Spleen (tissue), 11 donors: ENCODE measurements around the gene TMED6. TPM values are rescaled to one million over a fixed set of nuclear protein-coding genes. Genes with fewer than 3 reads are reported as not detected.

Experiments used
- DNase-seq: peaks from one replicate; pipeline ENCODE4 v3.0.0-alpha.2; 2020
- H3K27ac ChIP-seq, 8 donors: fragments of 200-600 bp; sonication (generic) in 7 of 8; 1 replicate in 4 of 8; 2 replicates in 4 of 8; pipeline versions ENCODE4 v1.5.0 to v1.8.0; 2016 to 2021; ENCODE audit warnings: inconsistent platforms in 4 of 8, mild to moderate bottlenecking in 4 of 8, moderate library complexity in 1 of 8
- H3K27me3 ChIP-seq, 7 donors: fragments of 200-600 bp; sonication (generic) in 6 of 7; replicated peaks in 1 of 7; 1 replicate in 4 of 7; 2 replicates in 3 of 7; pipeline versions ENCODE4 v1.5.0 to v1.8.0; 2016 to 2021; ENCODE audit warnings: inconsistent platforms in 3 of 7, mild to moderate bottlenecking in 1 of 7
- H3K36me3 ChIP-seq, 6 donors: fragments of 200-600 bp; sonication (generic) in 5 of 6; 1 replicate in 4 of 6; 2 replicates in 2 of 6; pipeline versions ENCODE4 v1.5.0 to v1.8.0; 2016 to 2021; ENCODE audit warnings: inconsistent platforms in 2 of 6
- H3K4me1 ChIP-seq, 6 donors: fragments of 200-600 bp; sonication (generic) in 5 of 6; 1 replicate in 3 of 6; 2 replicates in 3 of 6; pipeline versions ENCODE4 v1.5.0 to v1.8.0; 2016 to 2021; ENCODE audit warnings: inconsistent platforms in 3 of 6
- H3K4me3 ChIP-seq, 8 donors: fragments of 200-600 bp; sonication (generic) in 7 of 8; 1 replicate in 4 of 8; 2 replicates in 4 of 8; pipeline versions ENCODE4 v1.5.0 to v1.8.0; 2016 to 2021; ENCODE audit warnings: inconsistent platforms in 4 of 8, mild to moderate bottlenecking in 4 of 8, moderate library complexity in 2 of 8
- H3K9me3 ChIP-seq, 8 donors: fragments of 200-600 bp; sonication (generic) in 7 of 8; 1 replicate in 4 of 8; 2 replicates in 4 of 8; pipeline versions ENCODE4 v1.5.0 to v1.8.0; 2016 to 2021; ENCODE audit warnings: inconsistent platforms in 4 of 8
- CTCF ChIP-seq, 11 experiments: fragments of 200-600 bp in 7 of 11; fragments of 450-650 bp in 4 of 11; sonication (generic) in 4 of 11; IDR thresholded peaks in 8 of 11; conservative IDR thresholded peaks in 3 of 11; 1 replicate in 7 of 11; 2 replicates in 4 of 11; pipeline versions ENCODE4 v1.4.0 to v1.8.0; 2016 to 2021; ENCODE audit warnings: antibody characterized with exemption in 11 of 11, inconsistent platforms in 4 of 11, mild to moderate bottlenecking in 1 of 11
- POLR2A ChIP-seq, 3 donors: fragments of 450-650 bp; IDR thresholded peaks; one replicate each; pipeline ENCODE4 v1.5.1; 2017; ENCODE audit warnings: antibody characterized with exemption in 3 of 3, mild to moderate bottlenecking in 1 of 3
- POLR2AphosphoS5 ChIP-seq, 3 donors: sonication (generic); formaldehyde crosslinking; IDR thresholded peaks; one replicate each; pipeline ENCODE4 v1.5.1; 2017; ENCODE audit warnings: antibody characterized with exemption in 3 of 3
- WGBS, 5 donors: extraction: QIAGEN DNeasy Blood & Tissue Kit in 3 of 5; methylation state at CpG; one replicate each; pipeline versions ENCODE4 v1.1.5 to v1.1.7; 2013 to 2018; 5-methylcytosine and 5-hydroxymethylcytosine counted together
- intact Hi-C: fragments of 100-400 bp; cut with DNase I; formaldehyde crosslinking; loops from one replicate; pipeline ENCODE4 v1.15.0; 2023; ENCODE audit warnings: low total_unique reads
- polyA plus RNA-seq, 3 donors: library from polyadenylated mRNA; stranded (reverse); fragments of 200-250 nt; gene quantifications; one replicate each; pipeline ENCODE4 v1.2.1, GENCODE V29; 2013
- total RNA-seq, 7 donors: library from RNA; depleted of rRNA in 3 of 7; stranded (reverse); fragments of >200 nt in 3 of 7; fragmentation: NEBNext Ultra II Directional in 4 of 7; extraction: Animal tissue kit (Norgen Biotek cat#: 25700) in 4 of 7; gene quantifications; one replicate each; pipeline versions ENCODE4 v1.1.0 to v1.2.1, GENCODE V29; 2016 to 2021
- donor health status: healthy with polysubstance abuse.
- donor health status: DM: no; HTN: no; CAD: no; lungs with moderate emphysema.
- donor health status: DM: no; HTN: no; CAD: no.
- donor health status: Bipolar disorder and iron deficiency.
- donor health status: healthy.
- donor health status: DM: no; HTN: no; CAD: no.
- donor health status: DM: yes; HTN: yes; CAD: no.

Gene TMED6
- total and polyA plus RNA-seq, 10 donors, result 0.59 to 5.2 (median 1.3) TPM; not detected in 2

DNA sequence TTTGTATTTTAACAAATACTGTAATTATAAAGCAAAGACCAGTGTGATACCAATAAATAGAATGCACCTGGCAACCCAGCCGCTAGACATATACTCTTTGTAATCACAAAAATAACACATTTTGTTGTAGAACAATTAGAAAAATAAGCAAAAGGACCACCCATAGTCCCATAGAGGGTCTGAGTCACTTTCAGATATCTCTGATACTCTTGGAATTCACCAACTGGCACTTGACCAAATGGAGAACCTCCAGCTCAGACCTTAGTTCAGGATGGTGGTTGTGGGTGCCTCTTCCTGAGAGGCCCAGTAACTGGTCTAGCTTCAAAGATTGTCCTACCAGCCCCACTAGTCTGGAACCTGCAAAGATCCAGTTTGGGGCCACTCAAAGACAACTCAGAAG, 35.0 kb upstream of the TMED6 start:
- WGBS, 5 donors, result 94 to 100% (median 96%) methylated on average over 1 of the region's 1 CpG

DNA sequence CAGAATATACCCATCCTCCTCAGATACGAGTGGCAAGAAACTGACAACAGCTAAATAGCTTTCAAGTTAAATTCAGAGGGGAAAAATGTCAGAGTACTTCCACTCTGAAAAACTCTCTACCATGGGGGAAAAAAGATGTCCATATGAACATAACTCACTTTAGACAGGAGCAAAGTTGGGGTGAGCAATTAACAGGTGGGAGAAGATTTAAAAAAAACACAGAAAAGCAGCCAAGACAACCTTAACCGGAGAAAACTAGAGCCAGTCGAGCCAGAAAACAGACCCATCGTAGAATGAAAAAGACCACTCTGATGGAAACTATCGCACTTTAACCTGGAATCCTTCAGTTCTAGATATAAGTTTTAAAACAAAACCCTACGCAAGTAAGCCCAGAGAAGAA, 33.4 kb upstream of the TMED6 start:
- no peaks in the 10 kb centered on the region for H3K27me3 ChIP-seq
- peak overlapping the region; percentile 81 to 97 (median 94) for H3K27ac ChIP-seq
- DNase-seq, result no peak
- peak overlapping the region; percentile 27 to 82 (median 64) for H3K4me3 ChIP-seq
- TF ChIP-seq CTCF (IDR thresholded peaks at IDR 0.05 in 8 of 11, conservative IDR thresholded peaks at IDR 0.05 in 3 of 11) (no peak), POLR2A (IDR thresholded peaks at IDR 0.05) (no peak), POLR2AphosphoS5 (IDR thresholded peaks at IDR 0.05) (no peak)
- intact Hi-C loops, result no loop called here
- 1 to 6% (median 5%) methylated on average over 6 of the region's 6 CpGs for WGBS, 5 donors
- H3K4me1 ChIP-seq, result peaks cover 15 to 61% (median 47%) of the 10 kb centered on the region in 6 donors
- peaks cover 0 to 44% (median 37%) of the 10 kb centered on the region in 6 donors for H3K36me3 ChIP-seq
- H3K9me3 ChIP-seq, result no peaks in the 10 kb centered on the region

More for the DNA sequence above, 35.0 kb upstream of the TMED6 start:
- intact Hi-C loops, result no loop called here
- H3K9me3 ChIP-seq, result no peaks in the 10 kb centered on the region
- no peak for TF ChIP-seq POLR2AphosphoS5 (IDR thresholded peaks at IDR 0.05)
- TF ChIP-seq CTCF (IDR thresholded peaks at IDR 0.05 in 8 of 11, conservative IDR thresholded peaks at IDR 0.05 in 3 of 11), result no peak
- TF ChIP-seq POLR2A (IDR thresholded peaks at IDR 0.05), result no peak
- peak overlapping the region in 5 of 8 donors; percentile 59 to 78 (median 65) for H3K4me3 ChIP-seq
- peaks cover 11 to 45% (median 40%) of the 10 kb centered on the region in 6 donors for H3K4me1 ChIP-seq
- no peaks in the 10 kb centered on the region for H3K27me3 ChIP-seq
- H3K27ac ChIP-seq, result peak overlapping the region in 5 of 8 donors; percentile 93 to 97 (median 94)
- no peak for DNase-seq
- H3K36me3 ChIP-seq, result peaks cover 0 to 28% (median 24%) of the 10 kb centered on the region in 6 donors

DNA sequence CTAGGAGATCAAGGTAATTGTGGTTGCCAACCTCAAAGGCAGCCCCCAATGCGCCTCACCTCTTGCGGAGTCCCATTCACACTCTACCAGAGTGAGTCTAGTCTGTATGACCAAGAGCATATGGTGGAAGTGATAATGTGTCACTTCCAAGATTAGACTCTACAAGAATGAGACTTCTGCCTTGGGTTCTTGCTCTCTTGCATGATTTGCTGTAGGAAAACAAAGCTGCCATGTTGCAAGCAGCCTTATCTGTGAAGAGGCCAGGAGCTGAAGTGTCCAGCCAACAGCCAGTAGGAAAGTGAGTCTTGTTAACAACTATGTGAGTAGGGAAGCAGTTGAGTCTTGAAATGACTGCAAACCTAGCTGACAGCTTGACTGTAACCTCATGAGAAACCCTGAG, 30.8 kb upstream of the TMED6 start:
- Histone ChIP-seq H3K27me3 (no peaks in the 10 kb centered on the region), H3K4me3 (no peak overlapping the region), H3K9me3 (no peaks in the 10 kb centered on the region), H3K27ac (no peak overlapping the region), H3K4me1 (peaks cover 15 to 74% (median 47%) of the 10 kb centered on the region in 6 donors), H3K36me3 (peaks cover 0 to 70% (median 59%) of the 10 kb centered on the region in 6 donors)
- no peak for DNase-seq
- WGBS, 5 donors, result 83 to 100% (median 95%) methylated on average over 2 of the region's 2 CpGs
- intact Hi-C loops, result no loop called here
- TF ChIP-seq POLR2A (IDR thresholded peaks at IDR 0.05) (no peak), POLR2AphosphoS5 (IDR thresholded peaks at IDR 0.05) (no peak), CTCF (IDR thresholded peaks at IDR 0.05 in 8 of 11, conservative IDR thresholded peaks at IDR 0.05 in 3 of 11) (no peak)

- no peaks in the 10 kb centered on the region for H3K27me3 ChIP-seq
- no peak overlapping the region for H3K4me3 ChIP-seq
- 20 to 25% (median 23%) methylated on average over 2 of the region's 2 CpGs for WGBS, 5 donors
- TF ChIP-seq POLR2A (IDR thresholded peaks at IDR 0.05), result no peak
- no peak for TF ChIP-seq POLR2AphosphoS5 (IDR thresholded peaks at IDR 0.05)
- TF ChIP-seq CTCF (IDR thresholded peaks at IDR 0.05 in 8 of 11, conservative IDR thresholded peaks at IDR 0.05 in 3 of 11), result no peak
- DNase-seq, result no peak
- H3K36me3 ChIP-seq, result peaks cover 0 to 82% (median 61%) of the 10 kb centered on the region in 6 donors
- H3K4me1 ChIP-seq, result peaks cover 15 to 69% (median 42%) of the 10 kb centered on the region in 6 donors
- H3K9me3 ChIP-seq, result no peaks in the 10 kb centered on the region
- H3K27ac ChIP-seq, result peak overlapping the region in 5 of 8 donors; percentile 2 to 57 (median 33)
- intact Hi-C loops, result no loop called here
These were observed 29.6 kb upstream of the TMED6 start for GRCh38 chr16:69381231-69381630.
